Smooth muscle cell (in vitro differentiated cells): ENCODE measurements around the gene KIF18A. TPM values are rescaled to one million over a fixed set of nuclear protein-coding genes. Genes with fewer than 3 reads are reported as not detected.

ENCODE experiments used
- DNase-seq: peaks from one replicate; lab custom pipeline; 2025; ENCODE audit not compliant: unreplicated experiment; lab: John Stamatoyannopoulos, UW
- H2AFZ ChIP-seq: fragments of 200-600 bp; sonication (generic); 2 replicates; pipeline ENCODE4 v1.6.0; 2016; ENCODE audit warnings: antibody characterized with exemption, low read depth, mild to moderate bottlenecking
- H3F3A ChIP-seq: fragments of 200-600 bp; sonication (generic); 2 replicates; pipeline ENCODE4 v1.6.0; 2017; ENCODE audit warnings: antibody characterized with exemption, low read depth
- H3K27ac ChIP-seq: fragments of 200-600 bp; sonication (generic); 2 replicates; pipeline ENCODE4 v1.5.1; 2016; ENCODE audit warnings: low read depth, mild to moderate bottlenecking
- H3K27me3 ChIP-seq: fragments of 200-600 bp; sonication (generic); 2 replicates; pipeline ENCODE4 v1.6.1; 2016; ENCODE audit warnings: low read depth, mild to moderate bottlenecking
- H3K36me3 ChIP-seq: fragments of 200-600 bp; sonication (generic); 2 replicates; pipeline ENCODE4 v1.5.1; 2016; ENCODE audit warnings: low read depth
- H3K4me1 ChIP-seq: fragments of 200-600 bp; sonication (generic); 2 replicates; pipeline ENCODE4 v1.5.1; 2016; ENCODE audit warnings: low read depth
- H3K4me2 ChIP-seq: fragments of 200-600 bp; sonication (generic); 2 replicates; pipeline ENCODE4 v1.6.0; 2016; ENCODE audit warnings: mild to moderate bottlenecking
- H3K4me3 ChIP-seq: fragments of 200-600 bp; sonication (generic); 2 replicates; pipeline ENCODE4 v1.5.1; 2016; ENCODE audit warnings: mild to moderate bottlenecking
- H3K79me2 ChIP-seq: fragments of 200-600 bp; sonication (generic); 2 replicates; pipeline ENCODE4 v1.6.0; 2016; ENCODE audit warnings: low read depth, mild to moderate bottlenecking
- H3K9ac ChIP-seq: fragments of 200-600 bp; sonication (generic); 2 replicates; pipeline ENCODE4 v1.6.0; 2016; ENCODE audit warnings: low read depth
- H3K9me3 ChIP-seq: fragments of 200-600 bp; sonication (generic); replicated peaks from 2 replicates; pipeline ENCODE4 v1.5.1; 2016; ENCODE audit warnings: low read depth
- H4K20me1 ChIP-seq: fragments of 200-600 bp; sonication (generic); 2 replicates; pipeline ENCODE4 v1.6.0; 2016; ENCODE audit warnings: low read depth
- CTCF ChIP-seq: fragments of 200-600 bp; sonication (generic); IDR thresholded peaks from 2 replicates; pipeline ENCODE4 v1.5.1; 2017; ENCODE audit warnings: borderline replicate concordance, mild to moderate bottlenecking, antibody characterized with exemption; ENCODE audit not compliant: insufficient read depth, poor library complexity, severe bottlenecking
- WGBS: methylation state at CpG from one replicate; pipeline ENCODE4 v1.1.7; 2016; ENCODE audit warnings: low lambda C conversion rate; 5-methylcytosine and 5-hydroxymethylcytosine counted together
- polyA plus RNA-seq: library from polyadenylated mRNA; unstranded; fragments of >200 nt; fragmentation: Nextera tagmentation; extraction: Ambion mirVana; gene quantifications from 2 replicates; pipeline ENCODE4 v1.2.1, GENCODE V29; 2016
- total RNA-seq: library from RNA; depleted of rRNA; stranded (reverse); fragments of >200 nt; gene quantifications from 2 replicates; pipeline ENCODE4 v1.2.3, GENCODE V29; 2014

The KIF18A gene
- total and polyA plus RNA-seq, 2 experiments from 2014 or later = 2.2 to 6.7 TPM

GRCh38 chr11:28114731-28115130 is 6.8 kb upstream of the KIF18A start:
- TF ChIP-seq CTCF = no peak
- H3K4me2 ChIP-seq = no peak overlapping the region
- no peak for DNase-seq
- no peak overlapping the region for H3K4me3 ChIP-seq
- no peak overlapping the region for H3K27ac ChIP-seq
- H3K9me3 ChIP-seq = no peaks in the 10 kb centered on the region
- H2AFZ ChIP-seq = no peak overlapping the region
- H3F3A ChIP-seq = no peaks in the 10 kb centered on the region
- H3K36me3 ChIP-seq = peaks cover 6% of the 10 kb centered on the region
- peaks cover 4% of the 10 kb centered on the region for H4K20me1 ChIP-seq
- no peak overlapping the region for H3K9ac ChIP-seq
- H3K27me3 ChIP-seq = no peaks in the 10 kb centered on the region
- WGBS = 91% methylated on average over 1 of the region's 1 CpG
- peaks cover 16% of the 10 kb centered on the region for H3K4me1 ChIP-seq
- H3K79me2 ChIP-seq = peaks cover 53% of the 10 kb centered on the region

- no peak for TF ChIP-seq CTCF
- no peak overlapping the region for H3K4me3 ChIP-seq
- no peak for DNase-seq
- H3K79me2 ChIP-seq = peaks cover 57% of the 10 kb centered on the region
- H2AFZ ChIP-seq = no peak overlapping the region
- WGBS = 97% methylated on average over 4 of the region's 4 CpGs
- H3K9me3 ChIP-seq = no peaks in the 10 kb centered on the region
- peaks cover 4% of the 10 kb centered on the region for H4K20me1 ChIP-seq
- peaks cover 22% of the 10 kb centered on the region for H3K4me1 ChIP-seq
- no peak overlapping the region for H3K9ac ChIP-seq
- H3K4me2 ChIP-seq = no peak overlapping the region
- no peak overlapping the region for H3K27ac ChIP-seq
- H3K36me3 ChIP-seq = peaks cover 6% of the 10 kb centered on the region
- no peaks in the 10 kb centered on the region for H3K27me3 ChIP-seq
- H3F3A ChIP-seq = peaks cover 3% of the 10 kb centered on the region
These were observed 6.2 kb upstream of the KIF18A start for GRCh38 chr11:28114116-28114515.

DNA sequence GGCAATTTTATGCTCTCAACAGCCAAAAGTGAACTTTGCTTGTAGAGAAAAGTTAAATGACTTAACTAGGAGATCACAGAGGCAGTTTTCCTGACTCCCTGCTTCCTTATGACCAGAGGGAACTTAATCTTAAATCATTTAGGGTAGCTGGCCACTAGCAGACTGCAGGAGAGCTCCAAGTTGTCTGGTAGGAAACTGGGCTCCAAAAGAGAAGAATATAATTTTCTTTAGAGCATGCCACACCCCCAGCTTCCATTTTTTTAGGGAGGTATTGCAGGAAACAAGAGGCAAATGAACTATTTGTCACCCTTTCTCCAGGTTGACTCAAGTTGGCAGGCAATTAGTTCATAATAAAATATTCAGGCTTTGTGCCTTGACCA is 2.9 kb upstream of the KIF18A start:
- peaks cover 62% of the 10 kb centered on the region for H3K79me2 ChIP-seq
- no peaks in the 10 kb centered on the region for H4K20me1 ChIP-seq
- H3K9me3 ChIP-seq = no peaks in the 10 kb centered on the region
- DNase-seq = no peak
- H3K27me3 ChIP-seq = no peaks in the 10 kb centered on the region
- peak overlapping the region; percentile 84 for H3K4me3 ChIP-seq
- H3K9ac ChIP-seq = peak overlapping the region; percentile 95
- peaks cover 6% of the 10 kb centered on the region for H3F3A ChIP-seq
- peak overlapping the region; percentile 93 for H3K4me2 ChIP-seq
- H3K4me1 ChIP-seq = peaks cover 40% of the 10 kb centered on the region
- no peak for TF ChIP-seq CTCF
- peak overlapping the region; percentile 96 for H3K27ac ChIP-seq
- H2AFZ ChIP-seq = peak overlapping the region; percentile 95
- peaks cover 6% of the 10 kb centered on the region for H3K36me3 ChIP-seq

- H3K36me3 ChIP-seq = peaks cover 5% of the 10 kb centered on the region
- H3F3A ChIP-seq = peaks cover 6% of the 10 kb centered on the region
- under 1% methylated on average over 31 of the region's 31 CpGs for WGBS
- H3K9ac ChIP-seq = peak overlapping the region; percentile 95
- peak; percentile 6 for DNase-seq
- peaks cover 43% of the 10 kb centered on the region for H3K4me1 ChIP-seq
- H4K20me1 ChIP-seq = no peaks in the 10 kb centered on the region
- no peaks in the 10 kb centered on the region for H3K27me3 ChIP-seq
- peaks cover 67% of the 10 kb centered on the region for H3K79me2 ChIP-seq
- peak overlapping the region; percentile 93 for H3K4me2 ChIP-seq
- H3K4me3 ChIP-seq = peak overlapping the region; percentile 84
- no peak for TF ChIP-seq CTCF
- peak overlapping the region; percentile 95 for H2AFZ ChIP-seq
- H3K9me3 ChIP-seq = no peaks in the 10 kb centered on the region
- H3K27ac ChIP-seq = peak overlapping the region; percentile 96
These were observed 2.3 kb upstream of the KIF18A start for GRCh38 chr11:28110108-28110820.
